Neutrophil (primary cell): Measurements from ENCODE around the gene TMEM69.
A peak's percentile ranks its signal among the peaks of the same experiment; 100 is the strongest.

Source experiments
- H3K27ac ChIP-seq: fragments of 200-600 bp; sonication (generic); 2 replicates; pipeline ENCODE4 v1.5.1; 2016; ENCODE audit warnings: mild to moderate bottlenecking, moderate library complexity
- H3K27me3 ChIP-seq: fragments of 200-600 bp; sonication (generic); 2 replicates; pipeline ENCODE4 v1.6.0; 2016; ENCODE audit warnings: mild to moderate bottlenecking
- H3K36me3 ChIP-seq: fragments of 200-600 bp; sonication (generic); 2 replicates; pipeline ENCODE4 v1.5.1; 2017
- H3K4me1 ChIP-seq, 2 experiments: fragments of 200-600 bp in 1 of 2; sonication (generic) in 1 of 2; 1 replicate in 1 of 2; 2 replicates in 1 of 2; pipeline versions ENCODE4 v1.5.1 to v1.6.1; 2013 to 2016; ENCODE audit warnings: low read depth in 1 of 2, low read length in 1 of 2, mild to moderate bottlenecking in 1 of 2, moderate library complexity in 1 of 2; ENCODE audit not compliant: control insufficient read depth in 1 of 2, insufficient read depth in 1 of 2
- H3K4me3 ChIP-seq, 2 experiments: fragments of 200-600 bp in 1 of 2; sonication (generic) in 1 of 2; 1 replicate in 1 of 2; 2 replicates in 1 of 2; pipeline ENCODE4 v1.5.1; 2013 to 2016; ENCODE audit warnings: low read depth in 1 of 2, low read length in 1 of 2, mild to moderate bottlenecking in 1 of 2, moderate library complexity in 1 of 2
- H3K9me3 ChIP-seq: fragments of 200-600 bp; sonication (generic); 2 replicates; pipeline ENCODE4 v1.5.1; 2016
- TF ChIP-seq, protein P1 (sequence below): fragments of 200-600 bp; sonication (generic); IDR thresholded peaks from 2 replicates; pipeline ENCODE4 v1.5.1; 2016; ENCODE audit warnings: antibody characterized with exemption

TMEM69 gene

DNA sequence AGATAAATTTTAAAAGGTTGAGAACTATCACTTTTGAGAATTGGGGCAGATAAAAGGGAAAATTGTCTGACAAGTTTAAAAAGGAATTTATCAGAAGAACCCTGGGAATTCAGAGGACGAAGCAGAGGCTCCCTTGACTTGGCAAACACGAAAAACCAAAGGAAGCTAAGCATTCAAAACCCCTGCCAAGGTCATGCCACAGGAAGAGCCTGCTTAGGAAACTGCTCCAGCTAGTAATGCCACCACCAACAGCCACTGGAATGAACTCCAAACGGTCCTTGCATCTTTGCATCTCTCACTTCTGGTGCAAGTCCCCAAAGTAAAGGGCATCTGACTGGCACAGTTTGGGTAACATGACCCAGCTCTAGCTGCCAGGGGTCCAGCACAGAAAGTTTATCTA lies 8.9 kb upstream of the TMEM69 start:
- H3K36me3 ChIP-seq, result peaks cover 5% of the 10 kb centered on the region
- no peaks in the 10 kb centered on the region for H3K9me3 ChIP-seq
- H3K4me3 ChIP-seq, result no peak overlapping the region
- H3K27me3 ChIP-seq, result no peaks in the 10 kb centered on the region
- peak overlapping the region; percentile 53 for H3K27ac ChIP-seq
- TF ChIP-seq, protein P1, sequence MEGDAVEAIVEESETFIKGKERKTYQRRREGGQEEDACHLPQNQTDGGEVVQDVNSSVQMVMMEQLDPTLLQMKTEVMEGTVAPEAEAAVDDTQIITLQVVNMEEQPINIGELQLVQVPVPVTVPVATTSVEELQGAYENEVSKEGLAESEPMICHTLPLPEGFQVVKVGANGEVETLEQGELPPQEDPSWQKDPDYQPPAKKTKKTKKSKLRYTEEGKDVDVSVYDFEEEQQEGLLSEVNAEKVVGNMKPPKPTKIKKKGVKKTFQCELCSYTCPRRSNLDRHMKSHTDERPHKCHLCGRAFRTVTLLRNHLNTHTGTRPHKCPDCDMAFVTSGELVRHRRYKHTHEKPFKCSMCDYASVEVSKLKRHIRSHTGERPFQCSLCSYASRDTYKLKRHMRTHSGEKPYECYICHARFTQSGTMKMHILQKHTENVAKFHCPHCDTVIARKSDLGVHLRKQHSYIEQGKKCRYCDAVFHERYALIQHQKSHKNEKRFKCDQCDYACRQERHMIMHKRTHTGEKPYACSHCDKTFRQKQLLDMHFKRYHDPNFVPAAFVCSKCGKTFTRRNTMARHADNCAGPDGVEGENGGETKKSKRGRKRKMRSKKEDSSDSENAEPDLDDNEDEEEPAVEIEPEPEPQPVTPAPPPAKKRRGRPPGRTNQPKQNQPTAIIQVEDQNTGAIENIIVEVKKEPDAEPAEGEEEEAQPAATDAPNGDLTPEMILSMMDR, result no peak
- H3K4me1 ChIP-seq, result peaks cover 39 to 51% of the 10 kb centered on the region in 2 experiments

DNA sequence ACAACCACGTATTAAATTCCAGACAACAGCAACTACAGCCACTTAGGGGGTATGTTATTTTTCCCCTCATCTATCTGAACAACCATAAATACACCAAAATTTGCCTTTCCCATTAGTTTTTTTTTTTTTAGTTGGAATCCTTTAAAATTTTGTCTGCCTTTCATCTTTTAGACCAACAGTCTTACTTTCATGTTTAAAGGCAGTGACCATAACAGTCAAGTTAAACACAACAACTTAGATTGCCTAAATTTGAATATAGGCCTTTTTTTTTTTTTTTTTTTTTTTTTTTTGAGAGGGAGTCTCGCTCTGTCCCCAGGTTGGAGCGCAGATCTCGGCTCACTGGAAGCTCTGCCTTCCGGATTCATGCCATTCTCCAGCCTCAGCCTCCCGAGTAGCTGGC lies 5.0 kb upstream of the TMEM69 start:
- TF ChIP-seq, protein P1, result no peak
- peaks cover 47 to 52% of the 10 kb centered on the region in 2 experiments for H3K4me1 ChIP-seq

DNA sequence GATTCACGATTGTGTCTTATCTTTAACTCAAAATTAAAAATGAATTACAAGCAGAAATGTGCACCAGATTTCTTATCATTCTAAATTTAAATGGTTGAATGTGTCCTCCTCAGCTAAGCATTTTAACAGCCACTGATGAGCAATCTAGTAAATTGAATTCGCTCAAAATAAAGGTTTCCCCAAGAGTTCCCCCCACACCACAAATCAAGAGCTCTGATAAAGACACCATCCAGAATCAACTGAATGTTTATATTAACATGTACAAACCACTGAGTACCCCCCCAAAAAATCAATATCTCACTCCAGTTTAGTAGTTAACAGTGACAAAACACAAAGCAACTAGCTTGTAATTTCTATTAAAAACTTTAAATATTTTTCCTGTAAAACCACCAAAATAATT lies 3.6 kb upstream of the TMEM69 start:
- H3K4me3 ChIP-seq, result peak overlapping the region; percentile 86 to 95
- TF ChIP-seq, protein P1, result no peak
- H3K4me1 ChIP-seq, result peaks cover 52% of the 10 kb centered on the region in 2 experiments
- no peaks in the 10 kb centered on the region for H3K27me3 ChIP-seq
- H3K9me3 ChIP-seq, result no peaks in the 10 kb centered on the region
- H3K27ac ChIP-seq, result peak overlapping the region; percentile 93
- no peaks in the 10 kb centered on the region for H3K36me3 ChIP-seq

More for the DNA sequence above, 5.0 kb upstream of the TMEM69 start:
- H3K9me3 ChIP-seq, result no peaks in the 10 kb centered on the region
- H3K27ac ChIP-seq, result peak overlapping the region; percentile 28
- no peaks in the 10 kb centered on the region for H3K36me3 ChIP-seq
- H3K4me3 ChIP-seq, result no peak overlapping the region
- no peaks in the 10 kb centered on the region for H3K27me3 ChIP-seq

DNA sequence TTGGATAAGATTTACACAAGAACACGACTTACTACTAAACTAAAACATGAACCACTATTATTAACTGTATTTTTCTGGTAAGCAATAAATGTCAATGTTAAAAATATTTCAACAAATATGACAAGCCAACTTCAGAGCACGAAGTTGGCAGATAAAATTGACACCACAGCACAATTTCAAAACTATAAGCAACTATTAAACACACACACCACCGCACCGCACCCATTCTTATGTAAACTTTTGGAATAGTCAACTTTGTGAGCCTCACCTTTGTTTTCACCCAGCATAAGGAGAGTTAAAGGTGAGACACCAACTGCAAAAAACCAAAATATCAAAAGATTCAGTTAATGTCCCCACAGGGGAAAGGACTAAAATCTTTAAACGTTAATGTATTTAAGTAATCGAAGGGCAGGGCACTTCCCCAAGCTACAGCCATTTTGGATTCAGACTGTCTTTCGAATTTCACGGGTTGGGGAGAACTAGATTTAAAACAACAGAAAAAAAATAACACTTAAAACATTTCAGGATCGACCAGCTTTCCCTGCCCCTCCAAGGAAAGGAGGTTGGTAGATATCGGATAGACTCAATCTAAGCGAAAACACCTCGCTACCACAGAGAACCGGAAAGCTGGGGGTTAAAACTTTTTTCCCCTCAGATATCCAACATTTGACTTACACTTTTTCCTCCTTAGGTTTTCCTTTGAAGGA lies 2.5 kb upstream of the TMEM69 start:
- peaks cover 49 to 50% of the 10 kb centered on the region in 2 experiments for H3K4me1 ChIP-seq

DNA sequence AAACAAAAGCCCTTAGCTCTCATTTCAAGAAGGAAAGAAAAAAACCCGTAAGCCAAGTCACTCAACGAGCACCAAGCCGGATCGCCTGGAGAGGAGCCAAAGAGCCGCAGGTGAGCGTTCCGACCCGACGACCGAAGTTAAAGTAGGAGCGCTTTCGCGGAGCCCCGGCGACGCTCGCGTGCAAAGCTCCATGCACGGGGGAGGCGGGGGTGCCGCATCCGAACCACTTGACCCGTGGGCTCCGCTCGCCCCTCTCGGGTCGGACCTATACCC lies 2.0 kb upstream of the TMEM69 start:
- TF ChIP-seq, protein P1, result no peak
- Histone ChIP-seq H3K4me3 (peak overlapping the region; percentile 86 to 95), H3K4me1 (peaks cover 46 to 48% of the 10 kb centered on the region in 2 experiments), H3K27me3 (no peaks in the 10 kb centered on the region), H3K36me3 (peaks cover 2% of the 10 kb centered on the region), H3K9me3 (no peaks in the 10 kb centered on the region), H3K27ac (peak overlapping the region; percentile 93)

More for the DNA sequence above, 2.5 kb upstream of the TMEM69 start:
- H3K9me3 ChIP-seq, result no peaks in the 10 kb centered on the region
- no peaks in the 10 kb centered on the region for H3K27me3 ChIP-seq
- H3K4me3 ChIP-seq, result peak overlapping the region; percentile 86 to 95
- no peaks in the 10 kb centered on the region for H3K36me3 ChIP-seq
- H3K27ac ChIP-seq, result peak overlapping the region; percentile 93
- TF ChIP-seq, protein P1, result no peak
